ENCODE results near the gene CCDC33.

Gene CCDC33

DNA sequence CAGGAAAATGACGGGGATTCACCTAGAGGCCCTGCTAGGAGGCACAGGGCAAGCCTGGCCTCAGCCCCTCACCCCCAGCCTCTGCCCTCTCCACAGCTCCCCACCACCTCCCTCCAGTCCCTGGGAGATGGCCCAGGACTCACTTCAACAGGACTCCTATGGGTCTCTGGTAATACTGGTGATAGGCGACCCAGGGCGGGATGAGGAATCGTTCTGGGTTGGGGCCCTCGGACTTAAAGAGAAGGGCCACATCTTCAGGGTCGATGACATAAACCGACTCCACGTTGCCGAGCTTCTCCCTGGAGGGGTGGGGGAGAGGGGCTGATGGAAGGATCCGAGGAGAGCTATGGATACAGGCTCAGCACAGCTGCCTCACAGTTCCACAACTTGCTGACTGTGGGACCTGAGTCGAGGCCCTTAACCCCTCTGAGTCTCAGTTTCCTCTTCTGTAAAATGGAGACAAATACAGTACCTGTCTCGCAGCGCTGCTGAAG, 111.7 kb downstream of the CCDC33 start:
- no peak overlapping the region for H3K9ac ChIP-seq (ENCODE audit: low read length)

DNA sequence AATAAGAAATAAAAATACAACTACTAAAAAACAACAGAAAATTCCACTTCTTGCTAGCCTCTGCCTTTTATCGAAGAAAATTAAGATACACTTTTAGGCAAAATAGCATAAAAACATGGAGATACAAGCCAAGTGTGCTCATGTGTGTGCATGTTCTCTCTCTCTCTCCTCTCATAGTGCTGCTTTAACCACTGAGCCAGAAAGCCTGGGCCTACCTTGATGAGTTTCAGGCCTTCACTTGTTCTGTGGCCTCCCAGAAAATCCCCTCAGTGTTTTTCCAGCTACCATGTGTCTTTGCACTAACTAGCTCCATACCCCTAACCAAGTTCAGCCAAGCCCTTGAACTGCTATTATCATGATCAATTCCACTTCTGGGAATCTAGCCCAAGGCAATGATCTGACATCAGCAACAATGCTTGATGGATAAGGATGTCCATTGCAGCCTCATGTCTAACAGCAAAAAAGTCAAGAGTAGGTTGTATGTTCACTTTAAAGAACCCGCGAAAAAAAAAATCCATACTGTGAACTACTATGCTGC, 113.2 kb downstream of the CCDC33 start:
- Histone ChIP-seq H3K9me2 (replicated peaks; ENCODE audit: insufficient read depth, low read length) (no peaks in the 10 kb centered on the region), H3K9ac (ENCODE audit: low read length) (no peak overlapping the region), H3K9me3 (replicated peaks; ENCODE audit: insufficient read depth, low read length) (no peaks in the 10 kb centered on the region), H3K4me2 (ENCODE audit: low read depth, low read length) (no peak overlapping the region), H3F3A (ENCODE audit: insufficient read depth, low read length) (no peaks in the 10 kb centered on the region), H3K27ac (ENCODE audit: low read length) (no peak overlapping the region), H3K27me3 (replicated peaks; ENCODE audit: insufficient read depth, low read length) (no peaks in the 10 kb centered on the region), H3K4me3 (ENCODE audit: low read length) (no peak overlapping the region), H3K4me1 (ENCODE audit: low read length) (no peaks in the 10 kb centered on the region), H2AFZ (ENCODE audit: low read length) (no peak overlapping the region), H3K79me2 (ENCODE audit: low read length) (no peaks in the 10 kb centered on the region), H4K20me1 (ENCODE audit: insufficient read depth, low read length) (no peaks in the 10 kb centered on the region), H3K36me3 (replicated peaks; ENCODE audit: insufficient read depth, low read length) (no peaks in the 10 kb centered on the region)
- no peak for DNase-seq
- TF ChIP-seq EZH2phosphoT487 (IDR thresholded peaks at IDR 0.05; ENCODE audit: low read length): no peak
- TF ChIP-seq, protein P1, sequence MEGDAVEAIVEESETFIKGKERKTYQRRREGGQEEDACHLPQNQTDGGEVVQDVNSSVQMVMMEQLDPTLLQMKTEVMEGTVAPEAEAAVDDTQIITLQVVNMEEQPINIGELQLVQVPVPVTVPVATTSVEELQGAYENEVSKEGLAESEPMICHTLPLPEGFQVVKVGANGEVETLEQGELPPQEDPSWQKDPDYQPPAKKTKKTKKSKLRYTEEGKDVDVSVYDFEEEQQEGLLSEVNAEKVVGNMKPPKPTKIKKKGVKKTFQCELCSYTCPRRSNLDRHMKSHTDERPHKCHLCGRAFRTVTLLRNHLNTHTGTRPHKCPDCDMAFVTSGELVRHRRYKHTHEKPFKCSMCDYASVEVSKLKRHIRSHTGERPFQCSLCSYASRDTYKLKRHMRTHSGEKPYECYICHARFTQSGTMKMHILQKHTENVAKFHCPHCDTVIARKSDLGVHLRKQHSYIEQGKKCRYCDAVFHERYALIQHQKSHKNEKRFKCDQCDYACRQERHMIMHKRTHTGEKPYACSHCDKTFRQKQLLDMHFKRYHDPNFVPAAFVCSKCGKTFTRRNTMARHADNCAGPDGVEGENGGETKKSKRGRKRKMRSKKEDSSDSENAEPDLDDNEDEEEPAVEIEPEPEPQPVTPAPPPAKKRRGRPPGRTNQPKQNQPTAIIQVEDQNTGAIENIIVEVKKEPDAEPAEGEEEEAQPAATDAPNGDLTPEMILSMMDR (IDR thresholded peaks at IDR 0.05; ENCODE audit: low read length): no peak
- TF ChIP-seq EZH2 (optimal IDR thresholded peaks at IDR 0.05; ENCODE audit: low read depth, low read length): no peak

More for the DNA sequence above, 111.7 kb downstream of the CCDC33 start:
- Histone ChIP-seq H3K36me3 (replicated peaks; ENCODE audit: insufficient read depth, low read length) (no peaks in the 10 kb centered on the region), H3K4me3 (ENCODE audit: low read length) (no peak overlapping the region), H3K79me2 (ENCODE audit: low read length) (no peaks in the 10 kb centered on the region), H3K27ac (ENCODE audit: low read length) (no peak overlapping the region), H4K20me1 (ENCODE audit: insufficient read depth, low read length) (no peaks in the 10 kb centered on the region), H3K27me3 (replicated peaks; ENCODE audit: insufficient read depth, low read length) (peaks cover 13% of the 10 kb centered on the region; the same call in 1 of the 2 replicates), H3F3A (ENCODE audit: insufficient read depth, low read length) (no peaks in the 10 kb centered on the region), H3K9me2 (replicated peaks; ENCODE audit: insufficient read depth, low read length) (no peaks in the 10 kb centered on the region), H2AFZ (ENCODE audit: low read length) (no peak overlapping the region), H3K4me1 (ENCODE audit: low read length) (no peaks in the 10 kb centered on the region), H3K4me2 (ENCODE audit: low read depth, low read length) (no peak overlapping the region), H3K9me3 (replicated peaks; ENCODE audit: insufficient read depth, low read length) (no peaks in the 10 kb centered on the region)
- TF ChIP-seq EZH2 (optimal IDR thresholded peaks at IDR 0.05; ENCODE audit: low read depth, low read length) (no peak), EZH2phosphoT487 (IDR thresholded peaks at IDR 0.05; ENCODE audit: low read length) (no peak)
- TF ChIP-seq, protein P1 (IDR thresholded peaks at IDR 0.05; ENCODE audit: low read length): no peak
- DNase-seq: no peak

DNA sequence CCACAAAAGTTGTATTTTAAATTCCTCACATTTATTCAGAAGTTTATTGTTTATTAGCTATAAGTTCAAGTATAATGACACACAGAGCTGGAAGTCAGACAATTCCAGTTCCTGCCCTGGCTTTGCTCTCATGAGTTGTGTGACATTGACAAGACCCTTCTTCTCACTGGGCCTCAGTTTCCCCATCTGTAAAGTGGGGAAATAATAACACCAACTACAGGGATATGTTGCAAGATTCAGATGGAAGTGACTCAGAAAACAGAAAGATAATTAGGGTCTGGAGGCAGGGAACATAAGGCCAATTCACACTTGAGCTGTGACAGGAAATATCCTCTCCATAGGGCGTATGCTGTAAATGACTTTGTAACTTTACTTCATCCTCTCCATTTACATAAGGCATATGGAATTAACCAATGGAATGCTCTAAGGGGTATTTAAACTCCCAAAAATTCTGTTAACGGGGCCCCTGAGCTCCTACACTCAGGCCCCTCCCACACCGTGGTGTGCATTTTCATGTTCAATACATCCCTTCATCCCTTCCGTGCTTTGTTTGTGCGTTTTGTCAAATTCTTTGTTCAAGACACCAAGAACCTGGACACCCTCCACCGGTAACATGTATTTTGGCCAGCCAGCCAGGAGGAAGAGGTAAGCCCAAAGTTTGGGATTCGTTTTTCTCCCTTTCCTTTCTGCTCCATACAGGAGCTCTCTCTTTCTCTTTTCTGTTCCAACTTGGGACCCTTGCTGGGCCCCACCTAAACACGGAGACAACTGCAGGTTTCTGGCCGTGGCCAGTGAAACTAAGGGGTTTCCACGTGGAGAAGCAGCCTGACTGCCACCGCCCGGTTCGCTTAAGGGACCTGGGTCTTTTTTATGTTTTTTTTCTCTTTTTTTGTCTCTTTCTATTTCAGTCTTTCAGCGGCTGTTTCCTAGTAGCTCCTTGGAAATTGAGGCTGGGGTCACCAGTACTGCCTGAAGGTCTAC, 114.5 kb downstream of the CCDC33 start:
- TF ChIP-seq EZH2phosphoT487 (IDR thresholded peaks at IDR 0.05; ENCODE audit: low read length) (no peak), EZH2 (optimal IDR thresholded peaks at IDR 0.05; ENCODE audit: low read depth, low read length) (no peak)
- TF ChIP-seq, protein P1 (IDR thresholded peaks at IDR 0.05; ENCODE audit: low read length): no peak
- Histone ChIP-seq H2AFZ (ENCODE audit: low read length) (no peak overlapping the region), H3K4me2 (ENCODE audit: low read depth, low read length) (no peak overlapping the region), H3K27me3 (replicated peaks; ENCODE audit: insufficient read depth, low read length) (no peaks in the 10 kb centered on the region), H3K36me3 (replicated peaks; ENCODE audit: insufficient read depth, low read length) (no peaks in the 10 kb centered on the region), H3K79me2 (ENCODE audit: low read length) (no peaks in the 10 kb centered on the region), H3K9ac (ENCODE audit: low read length) (no peak overlapping the region), H3K4me3 (ENCODE audit: low read length) (no peak overlapping the region), H3K9me2 (replicated peaks; ENCODE audit: insufficient read depth, low read length) (no peaks in the 10 kb centered on the region), H3K27ac (ENCODE audit: low read length) (no peak overlapping the region), H3F3A (ENCODE audit: insufficient read depth, low read length) (no peaks in the 10 kb centered on the region), H3K4me1 (ENCODE audit: low read length) (no peaks in the 10 kb centered on the region), H4K20me1 (ENCODE audit: insufficient read depth, low read length) (no peaks in the 10 kb centered on the region), H3K9me3 (replicated peaks; ENCODE audit: insufficient read depth, low read length) (no peaks in the 10 kb centered on the region)
- no peak for DNase-seq
